Measurements from ENCODE around the gene PHLDA2. TPM values are rescaled to one million over a fixed set of nuclear protein-coding genes. Genes with fewer than 3 reads are reported as not detected.
A peak's percentile ranks its signal among the peaks of the same experiment; 100 is the strongest.

PHLDA2 gene
- total and polyA plus RNA-seq, 2 of the 13 experiments (the other 11 are each of a cell fraction or from before 2014, with no cell fraction given), result 0.55 to 0.78 TPM

- CTCF ChIA-PET (ENCODE audit: low intra/inter-chr PET ratio, low total read pairs), result no interaction called here
- POLR2A ChIA-PET, result interaction anchor here (1.2 kb wide), 1 partner anchor 16 kb away, joined by 3 read pairs; no protein-coding TSS in a partner anchor
- Histone ChIP-seq H3K9me3 (ENCODE audit: low read length) (no peaks in the 10 kb centered on the region), H3K36me3 (replicated peaks in 1 of 2; ENCODE audit: control insufficient read depth in 1 of 2, insufficient read depth in 2 of 2, low read length in 2 of 2) (no peaks in the 10 kb centered on the region), H3K9ac (ENCODE audit: insufficient read depth, low read depth, low read length) (no peak overlapping the region), H3K79me2 (ENCODE audit: insufficient read depth, low read length) (no peaks in the 10 kb centered on the region), H3K4me2 (ENCODE audit: low read depth, low read length) (no peak overlapping the region), H3K27ac (ENCODE audit: extremely low read length, insufficient read depth, low read length) (no peak overlapping the region), H3K4me3 (replicated peaks in 1 of 3; ENCODE audit: insufficient read depth in 1 of 3, low read depth in 2 of 3, low read length in 3 of 3) (no peak overlapping the region), H4K20me1 (ENCODE audit: insufficient read depth, low read length) (0 out of 2 replicates have a peak, but pooled peaks cover 2% of the 10 kb centered on the region), H2AFZ (ENCODE audit: low read length) (no peak overlapping the region), H3K27me3 (ENCODE audit: control insufficient read depth in 1 of 2, insufficient read depth in 2 of 2, low read length in 2 of 2) (no peaks in the 10 kb centered on the region), H3K4me1 (ENCODE audit: insufficient read depth, low read length) (no peaks in the 10 kb centered on the region)
- intact Hi-C loops (cut with micrococcal nuclease; ENCODE audit: unreplicated experiment), result no loop called here
- no peak for FAIRE-seq
- WGBS (ENCODE audit: low lambda C conversion rate), result no CpG with 5 or more reads among the region's 9 CpGs
- no peak for TF ChIP-seq ZBTB46 (CRISPR knock-in tag; IDR thresholded peaks at IDR 0.05; ENCODE audit: borderline replicate concordance)
- peak; percentile 52 for TF ChIP-seq AGO2 (optimal IDR thresholded peaks at IDR 0.05; ENCODE audit: low read depth, low read length)
- ATAC-seq, result no peak
- in situ Hi-C loops (cut with HindIII; ENCODE audit: extremely low pct_ligation_motif_present, low pct_unique_long_range_greater_than_20kb), result no loop called here
- BruUV-seq (replicated peaks), result no TSS peak
- DNase-seq (ENCODE audit: low spot score), result no peak
These were observed 10.0 kb downstream of the PHLDA2 start for GRCh38 chr11:2919188-2919587.

GRCh38 chr11:2917842-2918490 lies 11.3 kb downstream of the PHLDA2 start:
- BruUV-seq (replicated peaks), result no TSS peak
- CTCF ChIA-PET (ENCODE audit: low intra/inter-chr PET ratio, low total read pairs), result no interaction called here
- intact Hi-C loops (cut with micrococcal nuclease; ENCODE audit: unreplicated experiment), result no loop called here
- TF ChIP-seq ZNF280B (CRISPR knock-in tag; IDR thresholded peaks at IDR 0.05; ENCODE audit: borderline replicate concordance) (no peak), AGO2 (optimal IDR thresholded peaks at IDR 0.05; ENCODE audit: low read depth, low read length) (peak; percentile 48), ETV5 (CRISPR knock-in tag; IDR thresholded peaks at IDR 0.05; ENCODE audit: borderline replicate concordance) (no peak), ZBTB42 (CRISPR knock-in tag; IDR thresholded peaks at IDR 0.05) (no peak), HNRNPK (IDR thresholded peaks at IDR 0.05; ENCODE audit: low read depth, low read length, poor library complexity, severe bottlenecking) (no peak), GMEB1 (CRISPR knock-in tag; IDR thresholded peaks at IDR 0.05; ENCODE audit: borderline replicate concordance) (no peak), RFX3 (CRISPR knock-in tag; IDR thresholded peaks at IDR 0.05) (no peak)

More at GRCh38 chr11:2917842-2918490, 11.3 kb downstream of the PHLDA2 start:
- Histone ChIP-seq H3K27ac (ENCODE audit: extremely low read length, insufficient read depth, low read length) (no peak overlapping the region), H3K9ac (ENCODE audit: insufficient read depth, low read depth, low read length) (no peak overlapping the region), H3K36me3 (replicated peaks in 1 of 2; ENCODE audit: control insufficient read depth in 1 of 2, insufficient read depth in 2 of 2, low read length in 2 of 2) (no peaks in the 10 kb centered on the region), H4K20me1 (ENCODE audit: insufficient read depth, low read length) (no peaks in the 10 kb centered on the region), H3K4me2 (ENCODE audit: low read depth, low read length) (no peak overlapping the region), H3K4me3 (replicated peaks in 1 of 3; ENCODE audit: insufficient read depth in 1 of 3, low read depth in 2 of 3, low read length in 3 of 3) (no peak overlapping the region), H2AFZ (ENCODE audit: low read length) (no peak overlapping the region), H3K9me3 (ENCODE audit: low read length) (no peaks in the 10 kb centered on the region), H3K79me2 (ENCODE audit: insufficient read depth, low read length) (no peaks in the 10 kb centered on the region), H3K27me3 (ENCODE audit: control insufficient read depth in 1 of 2, insufficient read depth in 2 of 2, low read length in 2 of 2) (no peaks in the 10 kb centered on the region), H3K4me1 (ENCODE audit: insufficient read depth, low read length) (peaks cover under 1% of the 10 kb centered on the region)
- FAIRE-seq, result no peak
- DNase-seq (ENCODE audit: low spot score), result no peak
- 94% methylated on average over 6 of the region's 25 CpGs for WGBS (ENCODE audit: low lambda C conversion rate)
- POLR2A ChIA-PET, result no interaction called here
- ATAC-seq, result no peak
- in situ Hi-C loops (cut with HindIII; ENCODE audit: extremely low pct_ligation_motif_present, low pct_unique_long_range_greater_than_20kb), result no loop called here

All from HepG2 (cell line).